Psoas muscle (tissue), 8 donors: ENCODE data around the gene IGF1R. TPM values are rescaled to one million over a fixed set of nuclear protein-coding genes. Genes with fewer than 3 reads are reported as not detected.

Source experiments
- ATAC-seq, 4 donors: fragments of 200-7000 bp; cut with Tn5 transposase; one replicate each; pipeline ENCODE4 v1.9.1; 2020; ENCODE audit warnings: moderate library complexity in 3 of 4, mild to moderate bottlenecking in 2 of 4
- DNase-seq, 2 donors: peaks; one replicate each; pipeline ENCODE4 v3.0.0-alpha.2; 2020
- H3K27ac ChIP-seq: fragments of 200-600 bp; one replicate; pipeline ENCODE4 v1.8.0; 2022
- H3K27me3 ChIP-seq, 3 donors: fragments of 200-600 bp in 1 of 3; one replicate each; pipeline versions ENCODE4 v1.6.1 to v1.8.0; 2013 to 2022; ENCODE audit warnings: low read length in 2 of 3, mild to moderate bottlenecking in 2 of 3, moderate library complexity in 1 of 3; ENCODE audit not compliant: insufficient read depth in 3 of 3
- H3K36me3 ChIP-seq, 2 donors: fragments of 200-600 bp in 1 of 2; one replicate each; pipeline versions ENCODE4 v1.6.1 to v1.8.0; 2013 to 2022; ENCODE audit warnings: low read depth in 1 of 2, mild to moderate bottlenecking in 1 of 2, moderate library complexity in 1 of 2; ENCODE audit not compliant: insufficient read depth in 1 of 2
- H3K4me1 ChIP-seq: fragments of 200-600 bp; one replicate; pipeline ENCODE4 v1.8.0; 2022
- H3K4me3 ChIP-seq: fragments of 200-600 bp; one replicate; pipeline ENCODE4 v1.8.0; 2022; ENCODE audit warnings: mild to moderate bottlenecking
- H3K9me3 ChIP-seq: fragments of 200-600 bp; one replicate; pipeline ENCODE4 v1.8.0; 2022
- WGBS, 3 donors: extraction: QIAGEN DNeasy Blood & Tissue Kit; methylation state at CpG; one replicate each; pipeline versions ENCODE4 v1.1.6 to v1.1.7; 2013; 5-methylcytosine and 5-hydroxymethylcytosine counted together
- intact Hi-C, 2 donors: fragments of 100-400 bp; cut with DNase I; formaldehyde crosslinking; loops; one replicate each; pipeline versions ENCODE4 v1.11.0 to v1.14.2; 2022
- polyA plus RNA-seq, 3 donors: library from polyadenylated mRNA; stranded (reverse); fragments of 200-250 nt; gene quantifications; one replicate each; pipeline ENCODE4 v1.2.3, GENCODE V29; 2013
- total RNA-seq, 4 donors: library from RNA; stranded (reverse); fragmentation: NEBNext Ultra II Directional in 2 of 4; extraction: Animal tissue kit (Norgen Biotek cat#: 25700) in 2 of 4; gene quantifications; one replicate each; pipeline versions ENCODE4 v1.2.1 to v1.2.4, GENCODE V29; 2021 to 2023
- TF ChIP-seq, protein P1 (sequence below): fragments of 200-600 bp; IDR thresholded peaks from one replicate; pipeline ENCODE4 v1.8.0; 2022; ENCODE audit warnings: antibody characterized with exemption
- donor health status: healthy with polysubstance abuse.
- donor health status: DM: no; HTN: no; CAD: no; lungs with moderate emphysema.
- donor health status: Bipolar disorder and iron deficiency.
- donor health status: healthy.
- donor health status: DM: yes; HTN: yes; CAD: no.
- donor health status: DM: no; HTN: no; CAD: no.
- donor health status: DM: no; HTN: no; CAD: no.
- donor health status: DM: yes; HTN: yes; CAD: no.

The IGF1R gene
- total and polyA plus RNA-seq, 7 donors = 2.1 to 20.4 (median 12.0) TPM

DNA sequence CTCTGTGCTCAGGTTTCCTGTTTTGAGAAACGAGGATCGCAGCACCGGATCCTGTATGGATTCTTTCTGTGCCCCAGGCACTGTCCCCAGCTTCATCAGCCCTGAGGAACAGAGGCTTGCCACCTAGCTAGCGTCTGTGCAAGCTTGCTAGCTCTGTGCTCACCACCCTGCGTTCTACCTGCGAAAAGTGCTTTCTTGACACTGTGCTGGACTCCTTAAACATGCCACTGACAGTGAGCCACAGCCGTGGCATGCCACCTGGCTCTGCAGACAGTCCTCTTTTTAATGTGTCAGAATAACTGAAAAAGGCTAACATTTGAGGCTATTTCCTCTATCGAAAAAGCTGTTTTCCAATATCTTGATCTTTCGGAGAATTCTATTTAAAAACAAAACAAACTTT lies 357.8 kb downstream of the IGF1R start:
- peak in 3 of 4 donors; percentile 47 to 53 (median 49) for ATAC-seq
- Histone ChIP-seq H3K4me1 (peaks cover 3% of the 10 kb centered on the region), H3K9me3 (no peaks in the 10 kb centered on the region), H3K27ac (peak overlapping the region; percentile 86), H3K27me3 (no peaks in the 10 kb centered on the region), H3K4me3 (peak overlapping the region; percentile 61), H3K36me3 (no peaks in the 10 kb centered on the region)
- DNase-seq = no peak
- 47 to 57% (median 53%) methylated on average over 9 of the region's 9 CpGs for WGBS, 3 donors
- intact Hi-C loops = no loop called here
- TF ChIP-seq, protein P1, sequence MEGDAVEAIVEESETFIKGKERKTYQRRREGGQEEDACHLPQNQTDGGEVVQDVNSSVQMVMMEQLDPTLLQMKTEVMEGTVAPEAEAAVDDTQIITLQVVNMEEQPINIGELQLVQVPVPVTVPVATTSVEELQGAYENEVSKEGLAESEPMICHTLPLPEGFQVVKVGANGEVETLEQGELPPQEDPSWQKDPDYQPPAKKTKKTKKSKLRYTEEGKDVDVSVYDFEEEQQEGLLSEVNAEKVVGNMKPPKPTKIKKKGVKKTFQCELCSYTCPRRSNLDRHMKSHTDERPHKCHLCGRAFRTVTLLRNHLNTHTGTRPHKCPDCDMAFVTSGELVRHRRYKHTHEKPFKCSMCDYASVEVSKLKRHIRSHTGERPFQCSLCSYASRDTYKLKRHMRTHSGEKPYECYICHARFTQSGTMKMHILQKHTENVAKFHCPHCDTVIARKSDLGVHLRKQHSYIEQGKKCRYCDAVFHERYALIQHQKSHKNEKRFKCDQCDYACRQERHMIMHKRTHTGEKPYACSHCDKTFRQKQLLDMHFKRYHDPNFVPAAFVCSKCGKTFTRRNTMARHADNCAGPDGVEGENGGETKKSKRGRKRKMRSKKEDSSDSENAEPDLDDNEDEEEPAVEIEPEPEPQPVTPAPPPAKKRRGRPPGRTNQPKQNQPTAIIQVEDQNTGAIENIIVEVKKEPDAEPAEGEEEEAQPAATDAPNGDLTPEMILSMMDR = no peak

DNA sequence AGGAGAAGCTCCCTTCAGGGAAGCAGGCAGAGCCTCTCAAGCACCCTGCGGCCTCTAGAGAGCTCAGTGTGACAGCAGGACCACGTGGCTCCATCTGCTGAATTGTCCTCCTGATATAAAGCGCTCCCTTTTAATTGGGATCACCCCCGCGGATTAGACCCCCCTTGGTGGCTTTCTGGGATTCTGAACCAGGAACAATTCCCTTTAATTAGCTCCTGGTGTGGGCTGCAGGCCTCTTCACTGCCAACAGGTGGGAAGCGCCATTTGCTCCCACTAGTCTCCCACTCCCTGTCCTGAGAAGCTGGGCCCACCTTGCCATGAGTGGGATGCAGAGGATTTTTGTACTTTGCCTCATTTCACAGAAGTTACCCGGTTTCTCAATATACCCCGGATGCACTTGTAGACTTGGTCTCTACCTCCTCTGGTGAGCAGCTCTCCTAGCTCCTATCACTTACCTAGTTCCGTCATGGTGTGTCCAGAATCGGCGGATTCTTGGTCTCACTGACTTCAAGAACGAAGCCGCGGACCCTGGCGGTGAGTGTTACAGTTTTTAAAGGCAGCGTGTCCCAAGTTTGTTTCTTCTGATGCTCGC lies 358.7 kb downstream of the IGF1R start:
- H3K27me3 ChIP-seq = no peaks in the 10 kb centered on the region
- ATAC-seq = no peak
- 92 to 97% (median 94%) methylated on average over 17 of the region's 17 CpGs for WGBS, 3 donors

DNA sequence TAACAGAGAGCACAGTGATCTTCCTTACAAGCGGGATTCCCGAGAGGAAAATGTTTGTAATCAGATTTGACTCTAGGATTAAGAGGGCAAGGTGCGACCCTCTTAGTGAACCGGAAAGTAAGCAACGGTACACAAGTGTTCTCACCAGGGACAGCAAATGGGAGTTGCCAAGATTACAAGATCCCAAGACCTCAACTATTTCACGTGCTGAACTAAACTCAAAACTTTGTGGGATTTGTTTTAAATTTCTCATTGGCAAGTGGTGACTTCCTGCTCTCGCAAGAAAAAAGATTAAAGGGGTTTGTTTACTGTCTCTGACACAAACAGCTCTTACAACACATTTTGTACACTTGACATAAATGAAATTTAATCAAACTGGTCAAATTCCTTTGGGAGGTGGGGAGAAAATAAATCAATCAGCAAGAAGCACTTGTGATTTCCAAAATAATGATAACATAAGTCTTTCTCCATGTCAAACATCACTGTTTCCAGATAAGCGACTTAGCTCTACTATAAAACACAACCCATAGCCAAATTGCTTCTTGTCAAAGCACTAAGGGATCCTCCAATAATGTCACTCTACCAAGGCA lies 361.5 kb downstream of the IGF1R start:
- TF ChIP-seq, protein P1 = no peak
- no peak overlapping the region for H3K4me3 ChIP-seq
- H3K4me1 ChIP-seq = peaks cover 3% of the 10 kb centered on the region
- no peaks in the 10 kb centered on the region for H3K27me3 ChIP-seq
- WGBS, 3 donors = 44 to 53% (median 47%) methylated on average over 8 of the region's 8 CpGs
- intact Hi-C loops = no loop called here
- no peaks in the 10 kb centered on the region for H3K36me3 ChIP-seq
- ATAC-seq (no peak), DNase-seq (no peak)
- H3K9me3 ChIP-seq = no peaks in the 10 kb centered on the region
- H3K27ac ChIP-seq = peak overlapping the region; percentile 43

More for the DNA sequence above, 358.7 kb downstream of the IGF1R start:
- Histone ChIP-seq H3K36me3 (no peaks in the 10 kb centered on the region), H3K4me3 (peak overlapping the region; percentile 61), H3K27ac (peak overlapping the region; percentile 86), H3K9me3 (no peaks in the 10 kb centered on the region), H3K4me1 (peaks cover 3% of the 10 kb centered on the region)
- no peak for DNase-seq
- intact Hi-C loops = no loop called here
- TF ChIP-seq, protein P1 = no peak

DNA sequence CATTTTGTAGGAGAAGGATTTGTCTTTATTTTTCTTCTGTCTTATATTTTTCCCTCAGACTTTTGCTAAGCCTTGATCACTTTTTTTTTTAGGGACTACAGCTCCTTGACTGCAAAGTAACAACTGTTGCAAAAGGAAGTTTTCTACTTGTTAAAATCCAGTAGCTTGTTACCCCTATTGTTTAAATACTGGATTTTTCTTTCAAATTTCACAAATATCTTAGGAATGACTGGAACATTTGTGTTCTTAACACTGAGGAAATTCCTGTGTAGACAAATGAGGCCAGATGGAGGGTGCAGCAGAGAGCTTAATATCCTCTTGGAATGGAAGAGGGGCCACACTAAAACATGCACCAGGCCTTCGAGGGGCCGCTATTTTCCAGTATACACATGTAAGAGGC lies 362.4 kb downstream of the IGF1R start:
- intact Hi-C loops = no loop called here
- Histone ChIP-seq H3K9me3 (no peaks in the 10 kb centered on the region), H3K27me3 (no peaks in the 10 kb centered on the region), H3K4me3 (no peak overlapping the region), H3K4me1 (peaks cover 12% of the 10 kb centered on the region), H3K27ac (no peak overlapping the region), H3K36me3 (no peaks in the 10 kb centered on the region)
- TF ChIP-seq, protein P1 = no peak
- ATAC-seq (no peak), DNase-seq (no peak)
- 65 to 66% (median 66%) methylated on average over 2 of the region's 2 CpGs for WGBS, 3 donors
